Sigmoid colon (tissue), 7 donors: ENCODE measurements around the gene UGT1A5. TPM values are rescaled to one million over a fixed set of nuclear protein-coding genes. Genes with fewer than 3 reads are reported as not detected.

Source experiments
- DNase-seq: peaks from one replicate; pipeline ENCODE4 v3.0.0-alpha.2; 2019
- H3K27ac ChIP-seq, 4 donors: fragments of 200-600 bp; sonication (generic); one replicate each; pipeline ENCODE4 v1.5.1; 2016 to 2019; ENCODE audit warnings: mild to moderate bottlenecking in 1 of 4
- H3K27me3 ChIP-seq, 3 donors: fragments of 200-600 bp; sonication (generic); one replicate each; pipeline ENCODE4 v1.5.1; 2019; ENCODE audit warnings: mild to moderate bottlenecking in 1 of 3
- H3K36me3 ChIP-seq, 4 donors: fragments of 200-600 bp; sonication (generic); one replicate each; pipeline ENCODE4 v1.5.1; 2016 to 2019
- H3K4me1 ChIP-seq, 4 donors: fragments of 200-600 bp; sonication (generic); one replicate each; pipeline ENCODE4 v1.5.1; 2017 to 2019
- H3K4me3 ChIP-seq, 4 donors: fragments of 200-600 bp; sonication (generic); one replicate each; pipeline ENCODE4 v1.5.1; 2017 to 2019; ENCODE audit warnings: mild to moderate bottlenecking in 2 of 4, moderate library complexity in 1 of 4
- H3K9me3 ChIP-seq, 4 donors: fragments of 200-600 bp in 3 of 4; sonication (generic) in 3 of 4; one replicate each; pipeline versions ENCODE4 v1.5.1 to v1.6.1; 2013 to 2019
- EP300 ChIP-seq, 4 donors: sonication (generic); formaldehyde crosslinking; IDR thresholded peaks; one replicate each; pipeline ENCODE4 v1.6.1; 2017; ENCODE audit warnings: antibody characterized with exemption in 4 of 4
- POLR2A ChIP-seq, 2 donors: fragments of 450-650 bp; IDR thresholded peaks; one replicate each; pipeline ENCODE4 v1.6.1; 2016; ENCODE audit warnings: antibody characterized with exemption in 2 of 2, mild to moderate bottlenecking in 2 of 2, moderate library complexity in 2 of 2
- POLR2AphosphoS5 ChIP-seq, 4 donors: sonication (generic); formaldehyde crosslinking; IDR thresholded peaks; one replicate each; pipeline ENCODE4 v1.6.1; 2017; ENCODE audit warnings: antibody characterized with exemption in 4 of 4
- WGBS, 2 donors: extraction: QIAGEN DNeasy Blood & Tissue Kit; methylation state at CpG; one replicate each; pipeline ENCODE4 v1.1.7; 2013; 5-methylcytosine and 5-hydroxymethylcytosine counted together
- intact Hi-C: fragments of 100-400 bp; cut with DNase I; formaldehyde crosslinking; loops from one replicate; pipeline ENCODE4 v1.15.1; 2023
- polyA plus RNA-seq, 3 donors: library from polyadenylated mRNA; stranded (reverse); fragments of 200-250 nt; gene quantifications; one replicate each; pipeline ENCODE4 v1.2.3, GENCODE V29; 2013
- total RNA-seq, 4 donors: library from RNA; depleted of rRNA; stranded (reverse); fragments of >200 nt; gene quantifications; one replicate each; pipeline ENCODE4 v1.1.0, GENCODE V29; 2016
- TF ChIP-seq, protein P1 (sequence below), 4 experiments: fragments of 450-650 bp in 3 of 4; fragments of 200-600 bp in 1 of 4; IDR thresholded peaks; one replicate each; pipeline ENCODE4 v1.5.1; 2016 to 2019; ENCODE audit warnings: antibody characterized with exemption in 4 of 4, mild to moderate bottlenecking in 3 of 4, moderate library complexity in 2 of 4
- donor health status: healthy with polysubstance abuse.
- donor health status: Bipolar disorder and iron deficiency.
- donor health status: healthy.

The UGT1A5 gene
- total RNA-seq (not detected), polyA plus RNA-seq (under 1 TPM in 1 of 3 donors, not detected in 2; 0.22 TPM)

DNA sequence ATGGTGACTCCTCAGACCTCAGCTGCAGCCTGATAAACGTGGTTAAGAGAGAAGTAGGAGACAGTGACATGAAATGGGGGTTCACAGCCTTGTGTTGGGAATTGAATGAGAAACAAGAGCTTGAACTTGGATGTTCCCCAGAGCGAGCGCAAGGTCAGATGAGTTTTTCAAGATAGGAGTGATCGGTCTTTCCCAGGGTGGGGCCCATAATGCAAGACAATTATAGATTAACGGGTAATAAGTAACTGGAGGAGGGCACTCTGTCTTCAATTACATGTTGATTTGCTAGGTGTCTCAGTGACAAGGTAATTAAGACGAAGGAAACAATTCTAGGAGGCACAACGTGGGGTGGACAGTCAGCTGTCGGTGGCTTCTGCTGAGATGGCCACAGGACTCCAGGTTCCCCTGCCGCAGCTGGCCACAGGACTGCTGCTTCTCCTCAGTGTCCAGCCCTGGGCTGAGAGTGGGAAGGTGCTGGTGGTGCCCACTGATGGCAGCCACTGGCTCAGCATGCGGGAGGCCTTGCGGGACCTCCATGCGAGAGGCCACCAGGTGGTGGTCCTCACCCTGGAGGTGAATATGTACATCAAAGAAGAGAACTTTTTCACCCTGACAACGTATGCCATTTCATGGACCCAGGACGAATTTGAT, at the start of gene UGT1A5:
TSS of gene UGT1A5 (plus strand) at position 297 of the 651 bp plus-strand sequence. CDS start at position 382, 85 bp downstream.
- no peaks in the 10 kb centered on the region for H3K4me1 ChIP-seq
- 72 to 83% methylated on average over 14 of the region's 14 CpGs for WGBS, 2 donors
- H3K27ac ChIP-seq: no peak within 1 kb of the TSS
- no peaks in the 10 kb centered on the region for H3K27me3 ChIP-seq
- H3K36me3 ChIP-seq: no peaks in the 10 kb centered on the region
- intact Hi-C loops: no loop called here
- H3K9me3 ChIP-seq: no peaks in the 10 kb centered on the region
- no peak for DNase-seq
- TF ChIP-seq EP300 (IDR thresholded peaks at IDR 0.05) (no peak), POLR2AphosphoS5 (IDR thresholded peaks at IDR 0.05) (no peak), POLR2A (IDR thresholded peaks at IDR 0.05) (no peak)
- TF ChIP-seq, protein P1, sequence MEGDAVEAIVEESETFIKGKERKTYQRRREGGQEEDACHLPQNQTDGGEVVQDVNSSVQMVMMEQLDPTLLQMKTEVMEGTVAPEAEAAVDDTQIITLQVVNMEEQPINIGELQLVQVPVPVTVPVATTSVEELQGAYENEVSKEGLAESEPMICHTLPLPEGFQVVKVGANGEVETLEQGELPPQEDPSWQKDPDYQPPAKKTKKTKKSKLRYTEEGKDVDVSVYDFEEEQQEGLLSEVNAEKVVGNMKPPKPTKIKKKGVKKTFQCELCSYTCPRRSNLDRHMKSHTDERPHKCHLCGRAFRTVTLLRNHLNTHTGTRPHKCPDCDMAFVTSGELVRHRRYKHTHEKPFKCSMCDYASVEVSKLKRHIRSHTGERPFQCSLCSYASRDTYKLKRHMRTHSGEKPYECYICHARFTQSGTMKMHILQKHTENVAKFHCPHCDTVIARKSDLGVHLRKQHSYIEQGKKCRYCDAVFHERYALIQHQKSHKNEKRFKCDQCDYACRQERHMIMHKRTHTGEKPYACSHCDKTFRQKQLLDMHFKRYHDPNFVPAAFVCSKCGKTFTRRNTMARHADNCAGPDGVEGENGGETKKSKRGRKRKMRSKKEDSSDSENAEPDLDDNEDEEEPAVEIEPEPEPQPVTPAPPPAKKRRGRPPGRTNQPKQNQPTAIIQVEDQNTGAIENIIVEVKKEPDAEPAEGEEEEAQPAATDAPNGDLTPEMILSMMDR (IDR thresholded peaks at IDR 0.05): no peak
- no peak within 1 kb of the TSS for H3K4me3 ChIP-seq

DNA sequence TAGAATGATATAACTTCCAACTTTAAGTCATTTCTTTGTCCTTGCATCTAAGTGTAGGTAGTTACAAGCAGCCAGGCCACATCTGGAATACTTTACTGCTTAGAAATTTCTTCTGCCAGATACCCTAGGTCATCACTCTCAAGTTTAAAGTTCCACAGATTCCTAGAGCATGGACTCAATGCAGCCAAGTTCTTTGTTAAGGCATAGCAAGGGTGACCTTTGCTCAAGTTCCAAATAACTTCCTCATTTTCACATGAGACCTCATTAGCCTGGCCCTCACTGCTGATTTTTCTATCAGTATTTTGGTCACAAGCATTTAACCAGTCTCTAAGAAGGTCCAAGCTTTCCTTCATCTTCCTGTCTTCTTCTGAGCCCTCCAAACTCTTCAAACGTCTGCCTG, 48.8 kb upstream of the UGT1A5 start:
- no peak for DNase-seq
- H3K4me1 ChIP-seq: no peaks in the 10 kb centered on the region
- TF ChIP-seq, protein P1 (IDR thresholded peaks at IDR 0.05): no peak
- TF ChIP-seq POLR2AphosphoS5 (IDR thresholded peaks at IDR 0.05) (no peak), EP300 (IDR thresholded peaks at IDR 0.05) (no peak), POLR2A (IDR thresholded peaks at IDR 0.05) (no peak)
- peaks cover 0 to 2% (median 0%) of the 10 kb centered on the region in 4 donors for H3K9me3 ChIP-seq
- no peak overlapping the region for H3K27ac ChIP-seq
- no peaks in the 10 kb centered on the region for H3K27me3 ChIP-seq
- no peak overlapping the region for H3K4me3 ChIP-seq
- H3K36me3 ChIP-seq: no peaks in the 10 kb centered on the region
- WGBS, 2 donors: 61 to 70% methylated on average over 1 of the region's 1 CpG
- intact Hi-C loops: no loop called here

DNA sequence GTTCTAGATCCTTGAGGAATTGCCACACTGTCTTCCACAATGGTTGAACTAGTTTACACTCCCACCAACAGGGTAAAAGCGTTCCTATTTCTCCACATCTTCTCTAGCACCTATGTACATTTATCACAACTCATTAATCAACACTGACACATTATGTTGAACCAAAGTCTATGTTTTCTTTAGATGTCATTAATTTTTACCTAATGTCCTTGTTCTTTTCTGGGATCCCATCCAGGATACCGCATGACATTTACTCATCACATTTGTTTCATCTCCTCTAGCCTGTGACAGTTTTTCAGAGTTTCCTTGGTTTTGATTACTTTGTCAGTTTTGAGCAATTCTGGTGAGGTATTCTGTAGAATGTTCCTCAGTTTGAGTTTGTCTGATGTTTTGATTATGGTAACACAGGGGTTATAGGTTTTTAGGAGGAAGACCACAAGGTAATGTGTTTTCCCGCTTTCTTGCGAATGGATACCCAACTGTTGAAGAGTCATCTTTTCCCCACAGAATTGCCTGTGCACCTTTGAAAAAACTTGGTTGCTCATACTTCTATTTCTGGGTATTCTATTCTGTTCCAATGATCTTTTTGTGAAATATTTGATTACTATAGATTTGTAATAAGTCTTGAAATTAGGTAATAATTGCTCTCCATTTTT, 44.0 kb upstream of the UGT1A5 start:
- no peaks in the 10 kb centered on the region for H3K36me3 ChIP-seq
- no peaks in the 10 kb centered on the region for H3K9me3 ChIP-seq
- no peaks in the 10 kb centered on the region for H3K4me1 ChIP-seq
- H3K27me3 ChIP-seq: no peaks in the 10 kb centered on the region
- DNase-seq: no peak
- WGBS, 2 donors: 92 to 94% methylated on average over 4 of the region's 4 CpGs
- H3K4me3 ChIP-seq: no peak overlapping the region
- no peak overlapping the region for H3K27ac ChIP-seq
- intact Hi-C loops: no loop called here
- no peak for TF ChIP-seq POLR2AphosphoS5 (IDR thresholded peaks at IDR 0.05)
- TF ChIP-seq, protein P1 (IDR thresholded peaks at IDR 0.05): no peak

DNA sequence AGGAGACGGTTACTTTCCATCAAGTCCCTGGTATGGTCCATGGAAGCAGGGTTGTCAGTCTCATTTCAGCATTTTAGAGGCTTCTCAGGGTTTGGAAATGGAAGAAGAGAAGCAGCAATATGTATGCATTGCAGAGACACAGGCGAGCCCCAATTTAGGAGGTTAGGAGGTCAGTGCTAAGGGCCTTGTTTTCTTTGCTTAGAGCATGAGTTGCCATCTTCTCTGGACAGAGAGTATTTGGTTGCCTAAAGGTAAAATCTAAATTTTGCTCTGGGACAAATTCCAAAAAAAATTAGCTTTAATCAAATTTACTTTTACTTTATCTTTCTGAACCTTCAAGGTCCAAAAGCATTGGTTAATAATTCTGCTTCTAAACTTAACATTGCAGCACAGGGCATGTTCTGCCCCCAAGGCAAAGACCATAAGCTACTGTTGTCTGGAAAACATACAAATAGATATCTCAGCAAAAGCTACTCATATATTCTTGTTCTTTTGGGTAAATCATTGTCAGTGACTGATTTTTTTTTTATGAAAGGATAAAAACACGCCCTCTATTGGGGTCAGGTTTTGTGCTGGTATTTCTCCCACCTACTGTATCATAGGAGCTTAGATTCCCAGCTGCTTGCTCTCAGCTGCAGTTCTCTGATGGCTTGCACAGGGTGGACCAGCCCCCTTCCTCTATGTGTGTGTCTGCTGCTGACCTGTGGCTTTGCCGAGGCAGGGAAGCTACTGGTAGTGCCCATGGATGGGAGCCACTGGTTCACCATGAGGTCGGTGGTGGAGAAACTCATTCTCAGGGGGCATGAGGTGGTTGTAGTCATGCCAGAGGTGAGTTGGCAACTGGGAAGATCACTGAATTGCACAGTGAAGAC, 41.2 kb upstream of the UGT1A5 start, which contains the start of gene UGT1A9:
TSS of gene UGT1A9 (plus strand) at position 609 of the 872 bp plus-strand sequence. CDS start at position 646, 37 bp downstream.
- 92 to 95% methylated on average over 5 of the region's 5 CpGs for WGBS, 2 donors
- intact Hi-C loops: no loop called here

More for the DNA sequence above, 41.2 kb upstream of the UGT1A5 start, which contains the start of gene UGT1A9:
- no peak within 1 kb of the TSS for H3K4me3 ChIP-seq
- no peak for TF ChIP-seq POLR2A (IDR thresholded peaks at IDR 0.05)
- no peak for TF ChIP-seq POLR2AphosphoS5 (IDR thresholded peaks at IDR 0.05)
- TF ChIP-seq, protein P1 (IDR thresholded peaks at IDR 0.05): no peak
- no peak for TF ChIP-seq EP300 (IDR thresholded peaks at IDR 0.05)
- DNase-seq: no peak
- no peak within 1 kb of the TSS for H3K27ac ChIP-seq
- no peaks in the 10 kb centered on the region for H3K27me3 ChIP-seq
- no peaks in the 10 kb centered on the region for H3K9me3 ChIP-seq
- no peaks in the 10 kb centered on the region for H3K36me3 ChIP-seq
- H3K4me1 ChIP-seq: no peaks in the 10 kb centered on the region
